Type B pancreatic cell (in vitro differentiated cells): ENCODE measurements around the gene ZNF148. TPM values are rescaled to one million over a fixed set of nuclear protein-coding genes. Genes with fewer than 3 reads are reported as not detected.

Experiments used
- DNase-seq: peaks from one replicate; pipeline ENCODE4 v3.0.0; 2021; ENCODE audit warnings: mixed read lengths; ENCODE audit not compliant: unreplicated experiment; ENCODE audit errors: extremely low spot score
- H3K27ac Mint-ChIP-seq: 2 replicates; pipeline ENCODE4 v1.8.0; 2021; ENCODE audit warnings: mild to moderate bottlenecking, mixed read lengths
- H3K27me3 Mint-ChIP-seq: 2 replicates; pipeline ENCODE4 v1.8.0; 2021; ENCODE audit warnings: mixed read lengths
- H3K36me3 Mint-ChIP-seq: 2 replicates; pipeline ENCODE4 v1.8.0; 2021; ENCODE audit warnings: mixed read lengths
- H3K4me1 Mint-ChIP-seq: one replicate; pipeline ENCODE4 v1.8.0; 2021; ENCODE audit warnings: mixed read lengths; ENCODE audit not compliant: unreplicated experiment
- H3K4me3 Mint-ChIP-seq: 2 replicates; pipeline ENCODE4 v1.8.0; 2021; ENCODE audit warnings: mild to moderate bottlenecking, mixed read lengths
- H3K9me3 Mint-ChIP-seq: 2 replicates; pipeline ENCODE4 v1.8.0; 2021; ENCODE audit warnings: mixed read lengths
- CTCF ChIP-seq: fragments of 200-600 bp; sonication (generic); conservative IDR thresholded peaks from 2 replicates; pipeline ENCODE4 v1.5.0; 2021; ENCODE audit warnings: antibody characterized with exemption, mild to moderate bottlenecking
- total RNA-seq: library from RNA; stranded (reverse); gene quantifications from 2 replicates; pipeline ENCODE4 v1.2.1, GENCODE V29; 2021; ENCODE audit warnings: low replicate concordance

ZNF148 gene
- total RNA-seq, 1 donor from 2014 or later: 46.4 TPM

DNA sequence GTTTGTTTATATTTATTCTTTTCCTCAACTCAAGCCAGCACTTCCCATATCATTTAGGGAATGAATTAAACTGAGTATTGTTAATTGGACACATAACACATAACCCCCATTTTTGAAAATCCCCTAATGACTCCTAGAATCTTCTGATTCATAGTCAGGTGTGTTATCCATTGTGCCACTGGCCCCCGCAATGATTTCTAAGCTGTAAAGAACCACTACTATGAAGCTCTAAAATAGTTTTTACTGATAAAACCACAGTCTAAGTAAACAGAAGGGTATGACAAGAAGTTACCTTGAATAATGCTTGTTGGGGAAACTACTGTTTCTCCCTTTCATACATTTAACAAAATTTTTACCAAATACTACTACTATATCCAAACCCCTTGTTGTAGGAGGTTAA is 140.3 kb downstream of the ZNF148 start:
- Mint-ChIP-seq H3K9me3 (no peaks in the 10 kb centered on the region), H3K27ac (no peak overlapping the region), H3K36me3 (peaks cover 26% of the 10 kb centered on the region), H3K4me1 (peaks cover 4% of the 10 kb centered on the region), H3K4me3 (no peak overlapping the region), H3K27me3 (no peaks in the 10 kb centered on the region)
- DNase-seq: no peak
- TF ChIP-seq CTCF: no peak

DNA sequence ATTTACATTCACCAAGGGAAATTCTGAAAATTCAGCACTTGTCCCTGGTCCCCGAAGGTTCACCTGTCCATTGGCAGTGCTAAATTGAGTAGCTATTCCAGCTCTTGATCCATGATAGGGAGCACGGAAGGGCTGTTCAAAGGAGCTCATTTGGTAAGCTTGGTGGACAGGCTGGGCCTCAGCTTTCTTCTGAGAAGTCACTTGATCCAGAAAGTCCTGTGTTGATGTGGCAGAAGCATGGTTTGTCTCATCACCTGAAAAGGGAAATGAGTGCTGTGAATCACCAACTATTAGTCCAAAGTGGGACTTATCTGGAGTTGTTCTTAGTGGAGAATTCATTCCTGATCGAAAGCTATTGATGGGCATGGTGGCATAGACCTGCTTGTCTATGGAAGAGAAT is 142.7 kb downstream of the ZNF148 start:
- Mint-ChIP-seq H3K27ac (no peak overlapping the region), H3K27me3 (no peaks in the 10 kb centered on the region), H3K9me3 (no peaks in the 10 kb centered on the region), H3K4me1 (peaks cover 4% of the 10 kb centered on the region), H3K36me3 (peaks cover 26% of the 10 kb centered on the region), H3K4me3 (no peak overlapping the region)
- DNase-seq: no peak
- no peak for TF ChIP-seq CTCF

DNA sequence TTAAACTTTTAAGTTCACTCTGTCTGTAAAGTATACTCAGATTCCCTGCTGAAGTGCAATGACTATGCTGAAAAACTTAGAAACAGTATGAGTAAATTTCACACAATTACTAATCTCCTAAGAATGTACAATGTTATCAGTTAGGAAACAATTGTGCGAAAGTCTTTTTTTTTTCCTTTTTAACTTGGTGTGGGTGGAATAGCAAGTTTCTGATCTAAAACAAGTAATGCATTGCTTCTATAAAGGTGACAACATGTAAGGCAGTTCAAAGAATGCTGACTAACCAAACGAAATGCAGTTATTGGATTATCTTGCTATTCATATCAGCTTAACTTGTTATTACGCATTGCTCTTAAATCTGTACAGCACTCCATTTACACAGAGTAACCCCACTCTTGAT is 143.2 kb downstream of the ZNF148 start:
- Mint-ChIP-seq H3K27ac (peak overlapping the region; percentile 69), H3K36me3 (peaks cover 24% of the 10 kb centered on the region), H3K4me3 (no peak overlapping the region)

DNA sequence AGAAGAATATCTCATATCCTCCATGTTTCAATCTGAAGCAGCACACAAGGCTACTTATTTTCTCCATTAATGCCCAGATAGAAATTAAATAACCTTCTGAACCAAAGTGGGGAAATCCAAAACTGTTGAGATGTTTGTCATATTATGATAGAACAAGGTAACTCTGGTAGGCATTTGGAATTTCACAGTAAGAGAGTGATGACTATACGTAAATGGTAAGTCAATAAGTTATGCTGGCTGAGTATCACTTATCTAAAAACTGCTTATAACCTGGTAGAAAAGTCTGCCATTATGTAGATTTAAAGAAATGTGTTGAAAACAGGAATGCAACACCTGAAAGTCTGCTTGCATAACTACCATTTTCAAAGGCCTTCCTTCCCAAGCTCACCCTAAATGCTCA is 145.4 kb downstream of the ZNF148 start:
- H3K27me3 Mint-ChIP-seq: no peaks in the 10 kb centered on the region
- H3K4me1 Mint-ChIP-seq: no peaks in the 10 kb centered on the region
- H3K4me3 Mint-ChIP-seq: no peak overlapping the region
- no peaks in the 10 kb centered on the region for H3K9me3 Mint-ChIP-seq
- no peak for TF ChIP-seq CTCF
- H3K27ac Mint-ChIP-seq: no peak overlapping the region
- peaks cover 15% of the 10 kb centered on the region for H3K36me3 Mint-ChIP-seq
- no peak for DNase-seq

More for the DNA sequence above, 143.2 kb downstream of the ZNF148 start:
- Mint-ChIP-seq H3K27me3 (no peaks in the 10 kb centered on the region), H3K4me1 (peaks cover 4% of the 10 kb centered on the region), H3K9me3 (no peaks in the 10 kb centered on the region)
- TF ChIP-seq CTCF: no peak
- no peak for DNase-seq

DNA sequence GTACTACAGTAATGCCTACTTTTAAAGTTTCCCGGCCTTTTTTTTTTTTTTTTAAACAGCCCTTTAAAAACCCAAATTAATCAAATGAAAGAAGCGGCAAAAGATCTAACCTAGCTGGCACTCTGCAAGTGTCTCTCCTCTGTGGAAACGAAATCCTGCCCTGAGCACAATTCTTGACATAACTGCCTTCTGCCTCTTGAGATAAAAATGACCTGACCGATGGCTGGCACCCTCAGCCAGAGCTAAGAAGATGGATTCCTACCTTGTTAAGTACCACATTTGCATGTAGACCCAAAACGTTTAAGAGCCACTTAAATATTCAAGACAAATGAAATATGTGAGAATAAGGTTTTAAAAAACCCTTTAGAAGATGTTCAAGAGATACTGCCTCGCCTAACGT is 146.0 kb downstream of the ZNF148 start:
- H3K27ac Mint-ChIP-seq: no peak overlapping the region
- no peaks in the 10 kb centered on the region for H3K9me3 Mint-ChIP-seq

More for the DNA sequence above, 146.0 kb downstream of the ZNF148 start:
- Mint-ChIP-seq H3K4me1 (no peaks in the 10 kb centered on the region), H3K4me3 (no peak overlapping the region), H3K27me3 (no peaks in the 10 kb centered on the region), H3K36me3 (peaks cover 15% of the 10 kb centered on the region)
- no peak for DNase-seq
- TF ChIP-seq CTCF: no peak
